H9 (cell line): ENCODE data around the gene PAM. TPM values are rescaled to one million over a fixed set of nuclear protein-coding genes. Genes with fewer than 3 reads are reported as not detected.

Source experiments
- DNase-seq: peaks from one replicate; pipeline ENCODE4 v3.0.0-alpha.2; 2017
- H2AFZ ChIP-seq: one replicate; pipeline ENCODE4 v1.6.1; 2013; ENCODE audit warnings: mild to moderate bottlenecking, low read length, control low read depth, moderate library complexity
- H2AK5ac ChIP-seq: 2 replicates; pipeline ENCODE4 v1.6.1; 2013; ENCODE audit warnings: low read length, control low read depth, mixed read lengths; ENCODE audit not compliant: insufficient read length
- H2BK120ac ChIP-seq: one replicate; pipeline ENCODE4 v1.6.1; 2013; ENCODE audit warnings: low read depth, mild to moderate bottlenecking, low read length, control low read depth, inconsistent platforms; ENCODE audit not compliant: poor library complexity, severe bottlenecking
- H2BK12ac ChIP-seq: 2 replicates; pipeline ENCODE4 v1.6.1; 2013; ENCODE audit warnings: low read length, control low read depth, mixed read lengths, low read depth; ENCODE audit not compliant: insufficient read length
- H2BK15ac ChIP-seq: 2 replicates; pipeline ENCODE4 v1.6.1; 2013; ENCODE audit warnings: low read depth, low read length, control low read depth
- H2BK20ac ChIP-seq: one replicate; pipeline ENCODE4 v1.6.1; 2013; ENCODE audit warnings: low read depth, mild to moderate bottlenecking, low read length, control low read depth, inconsistent platforms; ENCODE audit not compliant: poor library complexity, severe bottlenecking
- H2BK5ac ChIP-seq: 2 replicates; pipeline ENCODE4 v1.6.1; 2013; ENCODE audit warnings: low read length, control low read depth, mixed read lengths; ENCODE audit not compliant: insufficient read length
- H3K14ac ChIP-seq: 2 replicates; pipeline ENCODE4 v1.6.1; 2013; ENCODE audit warnings: low read length, control low read depth; ENCODE audit not compliant: insufficient read depth
- H3K18ac ChIP-seq: 2 replicates; pipeline ENCODE4 v1.6.1; 2013; ENCODE audit warnings: low read depth, mild to moderate bottlenecking, mixed read lengths, low read length, control low read depth; ENCODE audit not compliant: insufficient read length
- H3K23ac ChIP-seq: 2 replicates; pipeline ENCODE4 v1.6.1; 2013; ENCODE audit warnings: low read length, control low read depth, mixed read lengths, low read depth; ENCODE audit not compliant: insufficient read length
- H3K23me2 ChIP-seq: 2 replicates; pipeline ENCODE4 v1.6.1; 2013; ENCODE audit warnings: low read depth, mild to moderate bottlenecking, mixed read lengths, low read length, control low read depth; ENCODE audit not compliant: insufficient read length, poor library complexity, severe bottlenecking
- H3K27ac ChIP-seq: 2 replicates; pipeline ENCODE4 v1.5.1; 2013; ENCODE audit warnings: low read length, control low read depth, mixed read lengths, low read depth; ENCODE audit not compliant: insufficient read length
- H3K27me3 ChIP-seq: 2 replicates; pipeline ENCODE4 v1.6.1; 2013; ENCODE audit warnings: low read length, control low read depth, inconsistent platforms; ENCODE audit not compliant: insufficient read depth
- H3K4ac ChIP-seq: 2 replicates; pipeline ENCODE4 v1.6.1; 2013; ENCODE audit warnings: low read depth, mild to moderate bottlenecking, control low read depth, inconsistent platforms, low read length, moderate library complexity
- H3K4me1 ChIP-seq: 2 replicates; pipeline ENCODE4 v1.6.1; 2013; ENCODE audit warnings: low read length, control low read depth, inconsistent platforms; ENCODE audit not compliant: insufficient read depth
- H3K4me2 ChIP-seq: 2 replicates; pipeline ENCODE4 v1.6.1; 2013; ENCODE audit warnings: low read length, control low read depth, mixed read lengths; ENCODE audit not compliant: insufficient read length, insufficient read depth
- H3K56ac ChIP-seq: 2 replicates; pipeline ENCODE4 v1.6.1; 2013; ENCODE audit warnings: low read depth, mild to moderate bottlenecking, mixed read lengths, low read length, control low read depth; ENCODE audit not compliant: insufficient read length
- H3K79me1 ChIP-seq: 2 replicates; pipeline ENCODE4 v1.6.1; 2013; ENCODE audit warnings: low read depth, mild to moderate bottlenecking, moderate library complexity, low read length, control low read depth, inconsistent platforms; ENCODE audit not compliant: insufficient read depth, poor library complexity, severe bottlenecking
- H3K79me2 ChIP-seq: 2 replicates; pipeline ENCODE4 v1.6.1; 2013; ENCODE audit warnings: low read length, control low read depth, inconsistent platforms; ENCODE audit not compliant: insufficient read depth
- H3K9ac ChIP-seq: 2 replicates; pipeline ENCODE4 v1.6.1; 2013; ENCODE audit warnings: low read length, control low read depth, mixed read lengths; ENCODE audit not compliant: insufficient read length; ENCODE audit errors: extremely low read depth
- H3K9me3 ChIP-seq: one replicate; pipeline ENCODE4 v1.6.1; 2013; ENCODE audit warnings: low read depth, low read length, inconsistent platforms; ENCODE audit not compliant: control insufficient read depth
- H3T11ph ChIP-seq: one replicate; pipeline ENCODE4 v1.6.1; 2013; ENCODE audit warnings: mild to moderate bottlenecking, low read length, control low read depth, inconsistent platforms
- H4K20me1 ChIP-seq: one replicate; pipeline ENCODE4 v1.6.1; 2013; ENCODE audit not compliant: control insufficient read depth, insufficient read length, insufficient read depth
- H4K5ac ChIP-seq: 2 replicates; pipeline ENCODE4 v1.6.1; 2013; ENCODE audit warnings: low read depth, mild to moderate bottlenecking, mixed read lengths, low read length, control low read depth; ENCODE audit not compliant: insufficient read length
- H4K8ac ChIP-seq: replicated peaks from 2 replicates; pipeline ENCODE4 v1.6.1; 2013; ENCODE audit warnings: low read length, control low read depth, mixed read lengths, low read depth; ENCODE audit not compliant: insufficient read length
- H4K91ac ChIP-seq: 2 replicates; pipeline ENCODE4 v1.6.1; 2013; ENCODE audit warnings: low read depth, mild to moderate bottlenecking, moderate library complexity, mixed read lengths, low read length, control low read depth; ENCODE audit not compliant: insufficient read length
- H3K27ac Mint-ChIP-seq, 3 experiments: 2 replicates in 2 of 3; 3 replicates in 1 of 3; pipeline ENCODE4 v1.8.0; 2020 to 2021; ENCODE audit warnings: mixed read lengths in 3 of 3, mild to moderate bottlenecking in 1 of 3, moderate library complexity in 1 of 3
- H3K27me3 Mint-ChIP-seq: 2 replicates; pipeline ENCODE4 v1.8.0; 2021; ENCODE audit warnings: low read depth, mild to moderate bottlenecking, moderate library complexity, mixed read lengths
- H3K36me3 Mint-ChIP-seq, 3 experiments: 2 replicates in 2 of 3; 3 replicates in 1 of 3; pipeline ENCODE4 v1.8.0; 2020 to 2021; ENCODE audit warnings: low read depth in 3 of 3, mixed read lengths in 3 of 3; ENCODE audit not compliant: insufficient read depth in 1 of 3
- H3K4me1 Mint-ChIP-seq, 2 experiments: 2 replicates each; pipeline ENCODE4 v1.8.0; 2020; ENCODE audit warnings: mixed read lengths in 2 of 2
- H3K4me3 Mint-ChIP-seq, 2 experiments: 2 replicates in 1 of 2; 3 replicates in 1 of 2; pipeline ENCODE4 v1.8.0; 2020 to 2021; ENCODE audit warnings: mild to moderate bottlenecking in 2 of 2, mixed read lengths in 2 of 2, moderate library complexity in 1 of 2
- H3K9me3 Mint-ChIP-seq, 2 experiments: 2 replicates in 1 of 2; 3 replicates in 1 of 2; pipeline ENCODE4 v1.8.0; 2020; ENCODE audit warnings: mild to moderate bottlenecking in 2 of 2, mixed read lengths in 2 of 2, moderate library complexity in 1 of 2
- WGBS: extraction: QIAGEN DNeasy Blood & Tissue Kit; methylation state at CpG from one replicate; pipeline ENCODE4 v1.1.7; 2013; ENCODE audit warnings: missing lambda C conversion rate, low lambda C conversion rate, mixed read lengths; ENCODE audit not compliant: insufficient read length; ENCODE audit errors: extremely low coverage; 5-methylcytosine and 5-hydroxymethylcytosine counted together
- total RNA-seq: library from RNA; stranded (reverse); gene quantifications from 2 replicates; pipeline ENCODE4 v1.2.1, GENCODE V29; 2021
- TF ChIP-seq, protein P1 (sequence below): fragments of 200-600 bp; sonication (generic); conservative IDR thresholded peaks from 3 replicates; pipeline ENCODE4 v1.8.0; 2021; ENCODE audit warnings: antibody characterized with exemption, mild to moderate bottlenecking

PAM gene
- total RNA-seq, 1 experiment from 2014 or later = 31.5 TPM

DNA sequence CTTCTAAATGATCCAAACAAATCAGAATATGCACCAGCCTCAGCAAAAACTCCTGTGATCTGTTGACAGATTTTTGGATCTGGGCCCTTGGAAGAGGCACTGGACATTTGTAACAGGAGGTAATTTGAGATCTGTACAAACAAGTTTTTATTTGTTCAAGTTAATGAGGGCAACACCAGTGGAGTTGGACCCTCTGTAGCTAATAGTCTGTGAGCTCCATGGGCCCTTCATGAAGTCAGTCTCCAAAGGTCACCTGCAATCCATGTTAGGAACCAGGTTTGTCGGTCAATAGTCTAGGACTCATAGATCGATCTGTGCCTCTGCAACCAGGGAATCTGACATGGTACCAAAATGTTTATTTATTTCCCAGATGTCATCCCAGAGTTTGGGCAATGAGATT lies 40.9 kb downstream of the PAM start:
- H3K14ac ChIP-seq = no peak overlapping the region
- Mint-ChIP-seq H3K4me3 (no peak overlapping the region), H3K9me3 (no peaks in the 10 kb centered on the region), H3K36me3 (no peaks in the 10 kb centered on the region), H3K27me3 (no peaks in the 10 kb centered on the region), H3K4me1 (peaks cover 64 to 79% of the 10 kb centered on the region in 2 experiments), H3K27ac (peak overlapping the region in 1 of 3 experiments; percentile 54; a peak in 3 of 7 replicates)
- H4K20me1 ChIP-seq = no peaks in the 10 kb centered on the region
- H3K79me1 ChIP-seq = no peaks in the 10 kb centered on the region
- no peak overlapping the region for H2BK120ac ChIP-seq
- no peaks in the 10 kb centered on the region for H3K79me2 ChIP-seq
- H2BK5ac ChIP-seq = no peak overlapping the region
- no peak overlapping the region for H2BK20ac ChIP-seq
- H3K4ac ChIP-seq = no peak overlapping the region
- no peak overlapping the region for H4K8ac ChIP-seq
- H3T11ph ChIP-seq = no peak overlapping the region
- H4K5ac ChIP-seq = no peak overlapping the region
- H4K91ac ChIP-seq = no peak overlapping the region
- no peak overlapping the region for H2BK12ac ChIP-seq
- H3K4me1 ChIP-seq = peaks cover 1% of the 10 kb centered on the region; the same call in 1 of the 2 replicates
- TF ChIP-seq, protein P1, sequence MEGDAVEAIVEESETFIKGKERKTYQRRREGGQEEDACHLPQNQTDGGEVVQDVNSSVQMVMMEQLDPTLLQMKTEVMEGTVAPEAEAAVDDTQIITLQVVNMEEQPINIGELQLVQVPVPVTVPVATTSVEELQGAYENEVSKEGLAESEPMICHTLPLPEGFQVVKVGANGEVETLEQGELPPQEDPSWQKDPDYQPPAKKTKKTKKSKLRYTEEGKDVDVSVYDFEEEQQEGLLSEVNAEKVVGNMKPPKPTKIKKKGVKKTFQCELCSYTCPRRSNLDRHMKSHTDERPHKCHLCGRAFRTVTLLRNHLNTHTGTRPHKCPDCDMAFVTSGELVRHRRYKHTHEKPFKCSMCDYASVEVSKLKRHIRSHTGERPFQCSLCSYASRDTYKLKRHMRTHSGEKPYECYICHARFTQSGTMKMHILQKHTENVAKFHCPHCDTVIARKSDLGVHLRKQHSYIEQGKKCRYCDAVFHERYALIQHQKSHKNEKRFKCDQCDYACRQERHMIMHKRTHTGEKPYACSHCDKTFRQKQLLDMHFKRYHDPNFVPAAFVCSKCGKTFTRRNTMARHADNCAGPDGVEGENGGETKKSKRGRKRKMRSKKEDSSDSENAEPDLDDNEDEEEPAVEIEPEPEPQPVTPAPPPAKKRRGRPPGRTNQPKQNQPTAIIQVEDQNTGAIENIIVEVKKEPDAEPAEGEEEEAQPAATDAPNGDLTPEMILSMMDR = no peak
- WGBS = no CpG with 5 or more reads among the region's 2 CpGs
- H2AFZ ChIP-seq = no peak overlapping the region
- peak overlapping the region; percentile 57 for H3K18ac ChIP-seq
- H3K23me2 ChIP-seq = no peaks in the 10 kb centered on the region
- no peak overlapping the region for H3K9ac ChIP-seq
- no peaks in the 10 kb centered on the region for H3K27me3 ChIP-seq
- H2AK5ac ChIP-seq = no peak overlapping the region
- no peak for DNase-seq
- H2BK15ac ChIP-seq = no peak overlapping the region
- H3K27ac ChIP-seq = no peak overlapping the region
- no peaks in the 10 kb centered on the region for H3K9me3 ChIP-seq
- H3K23ac ChIP-seq = no peak overlapping the region
- no peak overlapping the region for H3K4me2 ChIP-seq
- no peak overlapping the region for H3K56ac ChIP-seq
